ENCODE measurements around the gene TCF4. TPM values are rescaled to one million over a fixed set of nuclear protein-coding genes. Genes with fewer than 3 reads are reported as not detected.
A peak's percentile ranks its signal among the peaks of the same experiment; 100 is the strongest.

TCF4 gene
- polyA plus RNA-seq, 1 of the 3 experiments (the other 2 are of a cell fraction) = 39.1 TPM

GRCh38 chr18:55284614-55285013 lies 303.4 kb downstream of the TCF4 start:
- no peak overlapping the region for H3K4me3 ChIP-seq (ENCODE audit: low read depth in 2 of 2, low read length in 1 of 2)
- H3K9me3 ChIP-seq = no peaks in the 10 kb centered on the region
- H3K27ac ChIP-seq (ENCODE audit: low read depth in 2 of 2, low read length in 1 of 2) = peak overlapping the region in 1 of 2 experiments; percentile 34; a peak in 1 of 4 replicates
- WGBS (ENCODE audit: low lambda C conversion rate) = 84% methylated on average over 2 of the region's 2 CpGs
- H3K27me3 ChIP-seq (ENCODE audit: insufficient read depth) = no peaks in the 10 kb centered on the region
- peaks cover 17 to 43% of the 10 kb centered on the region in 2 experiments; a peak in 3 of 4 replicates for H3K4me1 ChIP-seq (ENCODE audit: control insufficient read depth in 1 of 2, insufficient read depth in 2 of 2, low read depth in 1 of 2, low read length in 1 of 2)
- DNase-seq = no peak
- ChIA-PET CTCF (interaction anchor here (1.3 to 3.7 kb wide), 3 partner anchors 9 to 50 kb away, joined by 5 to 23 read pairs (median 6); no protein-coding TSS in a partner anchor), POLR2A (no interaction called here)
- H3K4me2 ChIP-seq = no peak overlapping the region
- H3F3A ChIP-seq (replicated peaks; ENCODE audit: insufficient read depth) = peaks cover 7% of the 10 kb centered on the region
- H4K20me1 ChIP-seq (ENCODE audit: insufficient read depth) = no peaks in the 10 kb centered on the region
- TF ChIP-seq, protein P1, sequence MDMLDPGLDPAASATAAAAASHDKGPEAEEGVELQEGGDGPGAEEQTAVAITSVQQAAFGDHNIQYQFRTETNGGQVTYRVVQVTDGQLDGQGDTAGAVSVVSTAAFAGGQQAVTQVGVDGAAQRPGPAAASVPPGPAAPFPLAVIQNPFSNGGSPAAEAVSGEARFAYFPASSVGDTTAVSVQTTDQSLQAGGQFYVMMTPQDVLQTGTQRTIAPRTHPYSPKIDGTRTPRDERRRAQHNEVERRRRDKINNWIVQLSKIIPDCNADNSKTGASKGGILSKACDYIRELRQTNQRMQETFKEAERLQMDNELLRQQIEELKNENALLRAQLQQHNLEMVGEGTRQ (IDR thresholded peaks at IDR 0.05; ENCODE audit: borderline replicate concordance, low read depth, low read length) = no peak
- TF ChIP-seq IRF3 (IDR thresholded peaks at IDR 0.05; ENCODE audit: low read depth, low read length) (no peak), GABPA (IDR thresholded peaks at IDR 0.05; ENCODE audit: low read depth) (no peak), TCF12 (IDR thresholded peaks at IDR 0.05) (no peak), FOXM1 (IDR thresholded peaks at IDR 0.05; ENCODE audit: low read depth) (no peak), FOXJ3 (CRISPR knock-in tag; IDR thresholded peaks at IDR 0.05) (no peak), FOSL2 (IDR thresholded peaks at IDR 0.05; ENCODE audit: borderline replicate concordance, low read depth) (no peak), MXI1 (IDR thresholded peaks at IDR 0.05; ENCODE audit: low read depth, low read length) (no peak), EP300 (IDR thresholded peaks at IDR 0.05; ENCODE audit: borderline replicate concordance in 1 of 2, low read depth in 1 of 2, low read length in 1 of 2) (no peak), PBX3 (IDR thresholded peaks at IDR 0.05) (no peak), TEAD4 (IDR thresholded peaks at IDR 0.05; ENCODE audit: borderline replicate concordance, insufficient read depth) (no peak), NRF1 (IDR thresholded peaks at IDR 0.05; ENCODE audit: low read depth, low read length) (no peak), MEF2A (IDR thresholded peaks at IDR 0.05; ENCODE audit: borderline replicate concordance, low read depth) (no peak)
- TF ChIP-seq, protein P2, sequence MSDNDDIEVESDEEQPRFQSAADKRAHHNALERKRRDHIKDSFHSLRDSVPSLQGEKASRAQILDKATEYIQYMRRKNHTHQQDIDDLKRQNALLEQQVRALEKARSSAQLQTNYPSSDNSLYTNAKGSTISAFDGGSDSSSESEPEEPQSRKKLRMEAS (IDR thresholded peaks at IDR 0.05; ENCODE audit: low read depth) = no peak
- TF ChIP-seq, protein P3, sequence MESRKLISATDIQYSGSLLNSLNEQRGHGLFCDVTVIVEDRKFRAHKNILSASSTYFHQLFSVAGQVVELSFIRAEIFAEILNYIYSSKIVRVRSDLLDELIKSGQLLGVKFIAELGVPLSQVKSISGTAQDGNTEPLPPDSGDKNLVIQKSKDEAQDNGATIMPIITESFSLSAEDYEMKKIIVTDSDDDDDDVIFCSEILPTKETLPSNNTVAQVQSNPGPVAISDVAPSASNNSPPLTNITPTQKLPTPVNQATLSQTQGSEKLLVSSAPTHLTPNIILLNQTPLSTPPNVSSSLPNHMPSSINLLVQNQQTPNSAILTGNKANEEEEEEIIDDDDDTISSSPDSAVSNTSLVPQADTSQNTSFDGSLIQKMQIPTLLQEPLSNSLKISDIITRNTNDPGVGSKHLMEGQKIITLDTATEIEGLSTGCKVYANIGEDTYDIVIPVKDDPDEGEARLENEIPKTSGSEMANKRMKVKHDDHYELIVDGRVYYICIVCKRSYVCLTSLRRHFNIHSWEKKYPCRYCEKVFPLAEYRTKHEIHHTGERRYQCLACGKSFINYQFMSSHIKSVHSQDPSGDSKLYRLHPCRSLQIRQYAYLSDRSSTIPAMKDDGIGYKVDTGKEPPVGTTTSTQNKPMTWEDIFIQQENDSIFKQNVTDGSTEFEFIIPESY (IDR thresholded peaks at IDR 0.05; ENCODE audit: borderline replicate concordance, low read depth) = no peak
- H3K79me2 ChIP-seq (ENCODE audit: insufficient read depth) = peaks cover 98% of the 10 kb centered on the region
- H3K9ac ChIP-seq = no peak overlapping the region
- no peak overlapping the region for H2AFZ ChIP-seq (ENCODE audit: low read depth)
- H3K9me2 ChIP-seq = no peaks in the 10 kb centered on the region
- peaks cover 11 to 15% of the 10 kb centered on the region in 2 experiments for H3K36me3 ChIP-seq (replicated peaks in 1 of 2; ENCODE audit: control insufficient read depth in 1 of 2, insufficient read depth in 2 of 2, low read length in 1 of 2)
